Endothelial cell of umbilical vein (primary cell): ENCODE results near the gene MLX. TPM values are rescaled to one million over a fixed set of nuclear protein-coding genes. Genes with fewer than 3 reads are reported as not detected.

Experiments used
- BruUV-seq: library from RNA; stranded (reverse); fragments of 400-500 nt; replicated peaks from 2 replicates; lab custom pipeline; 2021; lab: Mats Ljungman, UMichigan
- CTCF ChIA-PET: fragments of 300-600, 350-600 bp; sonication (Branson Sonifier 250); formaldehyde crosslinking; loops from one replicate; lab custom pipeline; 2021; ENCODE audit warnings: antibody characterized with exemption, inconsistent platforms; lab: Charles Lee
- POLR2A ChIA-PET: fragments of 300-600, 350-600 bp; sonication (Branson Sonifier 250); formaldehyde crosslinking; loops from one replicate; lab custom pipeline; 2021; ENCODE audit warnings: antibody characterized with exemption, inconsistent platforms; lab: Charles Lee
- DNase-seq: peaks from one replicate; pipeline ENCODE4 v3.0.0-alpha.2; 2011; ENCODE audit warnings: low read depth, low spot score
- FAIRE-seq: peaks from 2 replicates; lab custom pipeline; 2011; peaks lifted over from hg19 to GRCh38; lab: Jason Lieb, UNC
- H2AFZ ChIP-seq: 2 replicates; pipeline ENCODE4 v1.6.0; 2012; ENCODE audit warnings: low read depth, low read length, control low read depth, inconsistent platforms
- H3K27ac ChIP-seq: 2 replicates; pipeline ENCODE4 v1.5.1; 2011; ENCODE audit warnings: low read depth, mild to moderate bottlenecking, control low read depth, low read length, moderate library complexity; ENCODE audit not compliant: insufficient read depth
- H3K27me3 ChIP-seq, 2 experiments: 2 replicates each; pipeline versions ENCODE4 v1.6.0 to v1.6.1; 2011; ENCODE audit warnings: low read length in 2 of 2, mixed read lengths in 1 of 2; ENCODE audit not compliant: control insufficient read depth in 2 of 2, insufficient read depth in 2 of 2
- H3K36me3 ChIP-seq, 2 experiments: 2 replicates in 1 of 2; 3 replicates in 1 of 2; pipeline ENCODE4 v1.5.1; 2011; ENCODE audit warnings: low read length in 2 of 2, mild to moderate bottlenecking in 1 of 2, moderate library complexity in 1 of 2; ENCODE audit not compliant: control insufficient read depth in 2 of 2, insufficient read depth in 2 of 2; ENCODE audit errors: extremely low read depth in 1 of 2
- H3K4me1 ChIP-seq: 3 replicates; pipeline ENCODE4 v1.5.1; 2011; ENCODE audit warnings: mild to moderate bottlenecking, low read length; ENCODE audit not compliant: control insufficient read depth, insufficient read depth; ENCODE audit errors: extremely low read depth
- H3K4me2 ChIP-seq: 2 replicates; pipeline ENCODE4 v1.6.1; 2011; ENCODE audit warnings: low read length, control low read depth, mixed read lengths; ENCODE audit not compliant: insufficient read depth
- H3K4me3 ChIP-seq, 3 experiments: fragments of 200-600 bp in 1 of 3; sonication (generic), shearing (Covaris generic) in 1 of 3; replicated peaks in 1 of 3; 2 replicates each; pipeline ENCODE4 v1.5.1; 2011 to 2016; ENCODE audit warnings: control low read depth in 3 of 3, low read length in 3 of 3, mild to moderate bottlenecking in 2 of 3, inconsistent platforms in 1 of 3, low read depth in 1 of 3, moderate library complexity in 1 of 3; ENCODE audit not compliant: insufficient read depth in 1 of 3
- H3K79me2 ChIP-seq: 2 replicates; pipeline ENCODE4 v1.6.0; 2012; ENCODE audit warnings: low read length, inconsistent platforms; ENCODE audit not compliant: control insufficient read depth, insufficient read depth
- H3K9ac ChIP-seq: replicated peaks from 2 replicates; pipeline ENCODE3; 2011; ENCODE audit warnings: low read length, control low read depth; ENCODE audit not compliant: insufficient read depth; ENCODE audit errors: extremely low read depth
- H3K9me1 ChIP-seq: replicated peaks from 3 replicates; pipeline ENCODE4 v1.6.0; 2011; ENCODE audit warnings: mild to moderate bottlenecking, low read length; ENCODE audit not compliant: control insufficient read depth, insufficient read depth; ENCODE audit errors: extremely low read depth
- H3K9me3 ChIP-seq: replicated peaks from 2 replicates; pipeline ENCODE4 v1.5.1; 2012; ENCODE audit warnings: low read length, inconsistent platforms; ENCODE audit not compliant: control insufficient read depth, insufficient read depth
- H4K20me1 ChIP-seq: replicated peaks from 2 replicates; pipeline ENCODE3; 2011; ENCODE audit warnings: mild to moderate bottlenecking, low read length; ENCODE audit not compliant: control insufficient read depth, insufficient read depth; ENCODE audit errors: extremely low read depth
- CTCF ChIP-seq, 2 donors: IDR thresholded peaks; 1 replicate in 1 of 2; 2 replicates in 1 of 2; pipeline ENCODE4 v1.5.1; 2011; ENCODE audit warnings: low read length in 2 of 2, mild to moderate bottlenecking in 2 of 2, moderate library complexity in 2 of 2, control low read depth in 1 of 2, inconsistent platforms in 1 of 2, low read depth in 1 of 2; ENCODE audit not compliant: insufficient read depth in 1 of 2; ENCODE audit errors: extremely low read depth in 1 of 2
- EZH2 ChIP-seq: IDR thresholded peaks from 2 replicates; pipeline ENCODE4 v1.6.1; 2012; ENCODE audit warnings: borderline replicate concordance, low read depth, mild to moderate bottlenecking, moderate library complexity, low read length, inconsistent platforms; ENCODE audit not compliant: severe bottlenecking
- FOS ChIP-seq: IDR thresholded peaks from 2 replicates; pipeline ENCODE4 v1.6.1; 2011; ENCODE audit warnings: mild to moderate bottlenecking, low read length, moderate library complexity, borderline replicate concordance; ENCODE audit not compliant: insufficient read depth
- GATA2 ChIP-seq: IDR thresholded peaks from 2 replicates; pipeline ENCODE4 v1.7.0; 2011; ENCODE audit warnings: low read depth, mild to moderate bottlenecking, moderate library complexity, mixed read lengths, low read length; ENCODE audit not compliant: insufficient read length, insufficient read depth
- JUN ChIP-seq: IDR thresholded peaks from 2 replicates; pipeline ENCODE4 v1.6.1; 2011; ENCODE audit warnings: borderline replicate concordance, low read depth; ENCODE audit not compliant: insufficient read length, insufficient read depth
- MAX ChIP-seq: IDR thresholded peaks from 2 replicates; pipeline ENCODE4 v1.6.1; 2011; ENCODE audit not compliant: insufficient read depth, insufficient read length
- MYC ChIP-seq: IDR thresholded peaks from one replicate; pipeline ENCODE4 v1.6.1; 2011; ENCODE audit warnings: mild to moderate bottlenecking, low read depth, low read length
- POLR2A ChIP-seq: IDR thresholded peaks from 2 replicates; pipeline ENCODE4 v1.6.1; 2012; ENCODE audit warnings: low read depth, mild to moderate bottlenecking, control low read depth, low read length
- POLR2AphosphoS5 ChIP-seq: IDR thresholded peaks from 2 replicates; pipeline ENCODE4 v1.6.1; 2012; ENCODE audit warnings: low read depth, mild to moderate bottlenecking, control low read depth, low read length, moderate library complexity; ENCODE audit not compliant: insufficient read depth
- dilution Hi-C: fragments of 300-500 bp; cut with MboI; formaldehyde crosslinking; loops from one replicate; pipeline ENCODE4 v1.15.0; 2019; ENCODE audit warnings: low sequenced_read_pairs; ENCODE audit not compliant: extremely low pct_ligation_motif_present
- intact Hi-C: fragments of 100-400 bp; cut with micrococcal nuclease; formaldehyde crosslinking; loops from one replicate; pipeline ENCODE4 v1.10.0; 2022
- polyA plus RNA-seq, 4 experiments: library from polyadenylated mRNA; depleted of rRNA in 3 of 4; stranded (reverse) in 3 of 4; unstranded in 1 of 4; fragments of >200 nt; gene quantifications; 2 replicates each; pipeline versions ENCODE4 v1.2.1 to v1.2.3, GENCODE V29; 2011 to 2012; ENCODE audit warnings: missing spikeins in 1 of 4
- total RNA-seq: library from RNA; stranded (reverse); gene quantifications from 2 replicates; pipeline ENCODE4 v1.2.3, GENCODE V29; 2021

MLX gene
- total and polyA plus RNA-seq, 2 donors (not counting 3 experiments of a cell fraction or from before 2014, with no cell fraction given), result 40.3 to 42.7 TPM

DNA sequence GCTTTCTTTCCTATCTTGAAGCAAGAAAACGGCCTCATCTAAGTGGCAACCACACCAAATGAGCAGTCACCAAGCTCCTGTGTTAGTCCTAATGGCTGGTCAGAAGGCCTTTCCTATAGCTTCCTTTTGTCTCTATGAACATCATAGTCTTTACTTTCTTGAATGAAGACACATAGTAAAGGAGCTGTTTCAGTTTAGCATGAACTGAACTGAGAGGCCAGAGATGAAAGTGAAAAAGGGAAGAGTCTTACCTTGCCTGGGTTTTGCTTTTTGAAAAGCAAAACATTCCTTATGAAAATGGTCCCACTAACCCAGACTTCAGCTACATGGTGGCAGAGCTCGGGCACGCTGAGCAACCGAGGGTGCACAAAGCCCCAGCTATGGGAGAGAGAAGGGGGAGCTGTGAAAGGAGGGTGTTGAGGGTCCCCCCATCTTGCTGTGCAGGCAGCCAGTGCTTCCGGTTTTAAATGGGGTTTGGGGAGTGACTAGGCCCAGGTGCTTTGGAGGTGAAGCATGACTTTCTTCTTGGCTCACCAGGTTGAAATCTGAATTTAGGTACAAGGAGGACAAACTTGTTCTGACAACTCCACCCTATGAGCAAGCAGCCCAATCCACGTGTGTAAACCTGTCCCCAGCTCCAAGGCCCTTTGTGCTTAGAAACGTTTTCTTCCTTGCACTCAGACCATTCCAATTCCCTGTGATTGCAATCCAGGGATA, 19.8 kb downstream of the MLX start:
- Histone ChIP-seq H3K27ac (no peak overlapping the region), H2AFZ (no peak overlapping the region), H3K9ac (no peak overlapping the region), H4K20me1 (no peaks in the 10 kb centered on the region), H3K79me2 (no peaks in the 10 kb centered on the region), H3K4me1 (no peaks in the 10 kb centered on the region), H3K9me3 (no peaks in the 10 kb centered on the region), H3K27me3 (no peaks in the 10 kb centered on the region), H3K36me3 (peaks cover 17 to 44% of the 10 kb centered on the region in 2 experiments), H3K4me3 (no peak overlapping the region), H3K4me2 (no peak overlapping the region), H3K9me1 (no peaks in the 10 kb centered on the region)
- intact Hi-C loops (no loop called here), dilution Hi-C loops (no loop called here)
- ChIA-PET CTCF (interaction anchor here (0.9 to 3.2 kb wide), 5 partner anchors 9 to 177 kb away, joined by 3 to 29 read pairs (median 5); partner anchors contain the start of genes PSMC3IP, RETREG3 and TUBG1), POLR2A (no interaction called here)
- no peak for FAIRE-seq
- no peak for TF ChIP-seq MYC
- no peak for TF ChIP-seq FOS
- no peak for TF ChIP-seq CTCF (IDR thresholded peaks at IDR 0.05; ENCODE audit: extremely low read depth in 1 of 2, insufficient read depth in 1 of 2, low read depth in 1 of 2, low read length in 2 of 2)
- DNase-seq, result no peak
- no TSS peak for BruUV-seq

DNA sequence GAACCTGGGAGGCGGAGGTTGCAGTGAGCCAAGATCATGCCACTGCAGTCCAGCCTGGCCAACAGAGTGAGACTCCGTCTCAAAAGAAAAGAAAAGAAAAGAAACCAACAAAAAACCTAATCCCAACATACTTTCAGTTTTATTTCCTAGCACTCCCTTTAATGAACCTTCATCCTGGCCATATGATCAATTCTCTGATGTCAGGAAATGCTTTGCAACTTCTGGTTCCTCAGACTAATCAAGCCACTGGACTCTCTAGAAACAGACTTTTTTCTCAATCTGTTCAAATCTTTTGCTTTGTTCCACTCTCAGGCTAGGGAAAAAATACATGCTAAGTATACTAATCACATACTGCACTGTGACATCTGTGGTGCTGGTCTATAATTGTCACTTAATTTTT, 24.0 kb downstream of the MLX start:
- BruUV-seq, result no TSS peak
- Histone ChIP-seq H3K27ac (no peak overlapping the region), H3K4me3 (no peak overlapping the region), H3K9me3 (no peaks in the 10 kb centered on the region), H2AFZ (no peak overlapping the region), H4K20me1 (no peaks in the 10 kb centered on the region), H3K9me1 (no peaks in the 10 kb centered on the region), H3K27me3 (no peaks in the 10 kb centered on the region), H3K4me2 (no peak overlapping the region), H3K4me1 (no peaks in the 10 kb centered on the region), H3K79me2 (no peaks in the 10 kb centered on the region), H3K9ac (no peak overlapping the region), H3K36me3 (peaks cover 8 to 17% of the 10 kb centered on the region in 2 experiments)
- no peak for TF ChIP-seq CTCF (IDR thresholded peaks at IDR 0.05; ENCODE audit: extremely low read depth in 1 of 2, insufficient read depth in 1 of 2, low read depth in 1 of 2, low read length in 2 of 2)
- no peak for TF ChIP-seq POLR2A
- no peak for TF ChIP-seq MYC
- TF ChIP-seq POLR2AphosphoS5, result no peak
- no peak for TF ChIP-seq EZH2
- TF ChIP-seq MAX, result no peak
- no peak for TF ChIP-seq JUN
- TF ChIP-seq GATA2, result no peak
- no peak for TF ChIP-seq FOS
- FAIRE-seq (no peak), DNase-seq (no peak)
- intact Hi-C loops, result no loop called here
- dilution Hi-C loops, result no loop called here
- ChIA-PET POLR2A (no interaction called here), CTCF (interaction anchor here (0.7 to 1.1 kb wide), 2 partner anchors 9 to 13 kb away, joined by 3 read pairs; no protein-coding TSS in a partner anchor)
